PC-9 (cell line): ENCODE measurements around the gene AGAP1. TPM values are rescaled to one million over a fixed set of nuclear protein-coding genes. Genes with fewer than 3 reads are reported as not detected.
A peak's percentile ranks its signal among the peaks of the same experiment; 100 is the strongest.

Experiments
- BruUV-seq: library from RNA; stranded (reverse); fragments of 400-500 nt; replicated peaks from 2 replicates; lab custom pipeline; 2021; lab: Mats Ljungman, UMichigan
- CTCF ChIA-PET: fragments of 300-600 bp; sonication (Branson Sonifier 250); formaldehyde crosslinking; loops from one replicate; lab custom pipeline; 2022; ENCODE audit warnings: antibody characterized with exemption; lab: Charles Lee
- POLR2A ChIA-PET: fragments of 300-600 bp; sonication (Branson Sonifier 250); formaldehyde crosslinking; loops from one replicate; lab custom pipeline; 2022; ENCODE audit warnings: antibody characterized with exemption; ENCODE audit not compliant: unreplicated experiment; lab: Charles Lee
- DNase-seq, 2 experiments: peaks; one replicate each; pipeline versions ENCODE4 v3.0.0 to v3.0.0-alpha.2; 2015 to 2022; ENCODE audit warnings: mixed read lengths in 1 of 2
- H2AFZ ChIP-seq: fragments of 200-600 bp; sonication (generic); 2 replicates; pipeline ENCODE4 v1.8.1; 2017; ENCODE audit warnings: antibody characterized with exemption
- H3F3A ChIP-seq: fragments of 200-600 bp; sonication (generic); 2 replicates; pipeline ENCODE4 v1.8.1; 2017; ENCODE audit warnings: antibody characterized with exemption, mild to moderate bottlenecking, low read depth; ENCODE audit not compliant: insufficient read depth
- H3K27ac ChIP-seq: fragments of 200-600 bp; sonication (generic); 2 replicates; pipeline ENCODE4 v1.6.1; 2016; ENCODE audit warnings: mixed run types
- H3K27me3 ChIP-seq: fragments of 200-600 bp; sonication (generic); 2 replicates; pipeline ENCODE4 v1.6.1; 2016; ENCODE audit warnings: low read depth, mixed run types; ENCODE audit not compliant: insufficient read depth
- H3K36me3 ChIP-seq: fragments of 200-600 bp; sonication (generic); 2 replicates; pipeline ENCODE4 v1.6.1; 2016; ENCODE audit warnings: low read depth, mixed run types
- H3K4me1 ChIP-seq: fragments of 200-600 bp; sonication (generic); replicated peaks from 2 replicates; pipeline ENCODE4 v1.6.1; 2016; ENCODE audit warnings: mixed run types; ENCODE audit not compliant: insufficient read depth
- H3K4me2 ChIP-seq: fragments of 200-600 bp; sonication (generic); 2 replicates; pipeline ENCODE4 v1.6.1; 2017; ENCODE audit warnings: mixed run types
- H3K4me3 ChIP-seq: fragments of 200-600 bp; sonication (generic); 2 replicates; pipeline ENCODE4 v1.6.1; 2016; ENCODE audit warnings: mixed run types
- H3K79me2 ChIP-seq: fragments of 200-600 bp; sonication (generic); 2 replicates; pipeline ENCODE4 v1.6.1; 2017; ENCODE audit warnings: low read depth, mixed run types
- H3K9me2 ChIP-seq: fragments of 200-600 bp; sonication (generic); 2 replicates; pipeline ENCODE4 v1.8.1; 2017; ENCODE audit warnings: mild to moderate bottlenecking; ENCODE audit not compliant: insufficient read depth
- H3K9me3 ChIP-seq: fragments of 200-600 bp; sonication (generic); 2 replicates; pipeline ENCODE4 v1.8.1; 2016; ENCODE audit warnings: low read depth; ENCODE audit not compliant: insufficient read depth
- H4K20me1 ChIP-seq: fragments of 200-600 bp; sonication (generic); 2 replicates; pipeline ENCODE4 v1.8.1; 2017; ENCODE audit not compliant: insufficient read depth
- CTCF ChIP-seq: fragments of 200-600 bp; sonication (generic); conservative IDR thresholded peaks from 2 replicates; pipeline ENCODE4 v1.6.1; 2017; ENCODE audit warnings: mixed run types, antibody characterized with exemption, mild to moderate bottlenecking, moderate library complexity
- EZH2 ChIP-seq: fragments of 200-600 bp; sonication (generic); IDR thresholded peaks from 2 replicates; pipeline ENCODE4 v1.8.0; 2017; ENCODE audit warnings: antibody characterized with exemption, low read depth
- intact Hi-C: fragments of 100-400 bp; cut with micrococcal nuclease; formaldehyde crosslinking; loops from one replicate; pipeline ENCODE4 v1.10.0; 2022; ENCODE audit not compliant: unreplicated experiment
- total RNA-seq: library from RNA; stranded (reverse); gene quantifications from 2 replicates; pipeline ENCODE4 v1.2.3, GENCODE V29; 2021

AGAP1 gene
- total RNA-seq, 1 experiment from 2014 or later = 91.4 TPM

GRCh38 chr2:235674812-235675211 lies 181.0 kb downstream of the AGAP1 start:
- no peaks in the 10 kb centered on the region for H3K9me2 ChIP-seq
- intact Hi-C loops = loop anchor here (5.0 to 10.0 kb wide), 2 partner anchors 52 to 170 kb away; no protein-coding TSS in a partner anchor
- ChIA-PET POLR2A (no interaction called here), CTCF (interaction anchor here (0.9 to 1.2 kb wide), 2 partner anchors 21 to 283 kb away, joined by 4 read pairs; no protein-coding TSS in a partner anchor)
- peaks cover 37% of the 10 kb centered on the region for H3F3A ChIP-seq
- no peaks in the 10 kb centered on the region for H3K9me3 ChIP-seq
- peaks cover 94% of the 10 kb centered on the region for H3K79me2 ChIP-seq
- no peak for DNase-seq
- peaks cover 75% of the 10 kb centered on the region for H3K4me1 ChIP-seq
- H3K27ac ChIP-seq = 0 out of 2 replicates have a peak overlapping the region, but pooled peaks have one; percentile 66
- peaks cover 47% of the 10 kb centered on the region for H4K20me1 ChIP-seq
- no peaks in the 10 kb centered on the region for H3K36me3 ChIP-seq
- 0 out of 2 replicates have a peak overlapping the region, but pooled peaks have one; percentile 88 for H3K4me2 ChIP-seq
- no peak overlapping the region for H3K4me3 ChIP-seq
- TF ChIP-seq CTCF = no peak
- TF ChIP-seq EZH2 = no peak
- no peak overlapping the region for H2AFZ ChIP-seq
- no TSS peak for BruUV-seq
- H3K27me3 ChIP-seq = no peaks in the 10 kb centered on the region

- Histone ChIP-seq H3K4me1 (peaks cover 75% of the 10 kb centered on the region), H3F3A (peaks cover 37% of the 10 kb centered on the region), H3K4me2 (peak overlapping the region; percentile 50), H3K9me2 (no peaks in the 10 kb centered on the region), H3K9me3 (no peaks in the 10 kb centered on the region), H3K36me3 (no peaks in the 10 kb centered on the region), H4K20me1 (peaks cover 48% of the 10 kb centered on the region), H3K79me2 (peaks cover 99% of the 10 kb centered on the region), H3K4me3 (no peak overlapping the region; the same call in 1 of the 2 replicates), H3K27ac (peak overlapping the region; percentile 66), H2AFZ (no peak overlapping the region), H3K27me3 (no peaks in the 10 kb centered on the region)
- intact Hi-C loops = loop anchor here (1.0 to 10.0 kb wide), 3 partner anchors 27 to 171 kb away; no protein-coding TSS in a partner anchor
- CTCF ChIA-PET = interaction anchor here (0.9 to 2.5 kb wide), 4 partner anchors 20 to 70 kb away, joined by 4 to 7 read pairs (median 4); no protein-coding TSS in a partner anchor
- DNase-seq = peak in 1 of 2 experiments; percentile 65
- TF ChIP-seq EZH2 = no peak
- peak; percentile 56; the same call in 1 of the 2 replicates for TF ChIP-seq CTCF
- POLR2A ChIA-PET = interaction anchor here (0.6 to 0.7 kb wide), 3 partner anchors 51 to 652 kb away, joined by 3 read pairs; no protein-coding TSS in a partner anchor
- no TSS peak for BruUV-seq
Measured at GRCh38 chr2:235675678-235676535, 182.1 kb downstream of the AGAP1 start.

- ChIA-PET POLR2A (interaction anchor here (0.5 to 0.7 kb wide), 5 partner anchors 27 to 652 kb away, joined by 3 to 5 read pairs (median 3); no protein-coding TSS in a partner anchor), CTCF (interaction anchor here (0.9 to 2.5 kb wide), 3 partner anchors 32 to 70 kb away, joined by 4 to 7 read pairs (median 5); no protein-coding TSS in a partner anchor)
- H3K27me3 ChIP-seq = no peaks in the 10 kb centered on the region
- H3K36me3 ChIP-seq = no peaks in the 10 kb centered on the region
- no peaks in the 10 kb centered on the region for H3K9me2 ChIP-seq
- peaks cover 50% of the 10 kb centered on the region for H4K20me1 ChIP-seq
- H3K27ac ChIP-seq = peak overlapping the region; percentile 66
- no TSS peak for BruUV-seq
- intact Hi-C loops = loop anchor here (1.0 to 10.0 kb wide), 3 partner anchors 26 to 172 kb away; no protein-coding TSS in a partner anchor
- H3K4me2 ChIP-seq = peak overlapping the region; percentile 50
- DNase-seq = peak in 1 of 2 experiments; percentile 66
- TF ChIP-seq CTCF = no peak
- TF ChIP-seq EZH2 = no peak
- H3K79me2 ChIP-seq = peaks cover 99% of the 10 kb centered on the region
- H3K4me3 ChIP-seq = peak overlapping the region; percentile 4; the same call in 1 of the 2 replicates
- H2AFZ ChIP-seq = no peak overlapping the region
- peaks cover 35% of the 10 kb centered on the region for H3F3A ChIP-seq
- H3K9me3 ChIP-seq = no peaks in the 10 kb centered on the region
- peaks cover 72% of the 10 kb centered on the region for H3K4me1 ChIP-seq
Measured at GRCh38 chr2:235676536-235676799, 182.6 kb downstream of the AGAP1 start.
